Activated T-cell treated with anti-CD3 and anti-CD28 coated beads for 1 hour (primary cell): ENCODE measurements around the gene ADGRA3.

Experiments used
- DNase-seq: peaks from one replicate; pipeline ENCODE4 v3.0.0-alpha.2; 2020; ENCODE audit warnings: low read depth

Gene ADGRA3

GRCh38 chr4:22508376-22508775 lies 7.5 kb downstream of the ADGRA3 start:
- DNase-seq, result no peak

GRCh38 chr4:22504922-22505321 lies 10.9 kb downstream of the ADGRA3 start:
- DNase-seq, result no peak

GRCh38 chr4:22504447-22504846 lies 11.4 kb downstream of the ADGRA3 start:
- no peak for DNase-seq

- no peak for DNase-seq
Observed at GRCh38 chr4:22502895-22503814, 12.7 kb downstream of the ADGRA3 start.

- DNase-seq, result no peak
Observed at GRCh38 chr4:22501715-22502095, 14.2 kb downstream of the ADGRA3 start.

GRCh38 chr4:22500831-22501714 lies 14.8 kb downstream of the ADGRA3 start:
- no peak for DNase-seq

- no peak for DNase-seq
Observed at GRCh38 chr4:22500128-22500611, 15.7 kb downstream of the ADGRA3 start.

GRCh38 chr4:22498866-22499265 lies 17.0 kb downstream of the ADGRA3 start:
- DNase-seq, result no peak

- no peak for DNase-seq
Observed at GRCh38 chr4:22496165-22496813, 19.6 kb downstream of the ADGRA3 start.

GRCh38 chr4:22493523-22493922 lies 22.3 kb downstream of the ADGRA3 start:
- no peak for DNase-seq

- no peak for DNase-seq
Observed at GRCh38 chr4:22492987-22493386, 22.9 kb downstream of the ADGRA3 start.

GRCh38 chr4:22491939-22492338 lies 23.9 kb downstream of the ADGRA3 start:
- DNase-seq, result no peak

GRCh38 chr4:22490718-22491315 lies 25.0 kb downstream of the ADGRA3 start:
- no peak for DNase-seq

GRCh38 chr4:22488106-22488505 lies 27.8 kb downstream of the ADGRA3 start:
- DNase-seq, result no peak

GRCh38 chr4:22487328-22487727 lies 28.5 kb downstream of the ADGRA3 start:
- no peak for DNase-seq

GRCh38 chr4:22486276-22486675 lies 29.6 kb downstream of the ADGRA3 start:
- no peak for DNase-seq

- DNase-seq, result no peak
Observed at GRCh38 chr4:22485737-22486136, 30.1 kb downstream of the ADGRA3 start.

- DNase-seq, result no peak
Observed at GRCh38 chr4:22483551-22483981, 32.3 kb downstream of the ADGRA3 start.

- no peak for DNase-seq
Observed at GRCh38 chr4:22482250-22483127, 33.4 kb downstream of the ADGRA3 start.

- no peak for DNase-seq
Observed at GRCh38 chr4:22480675-22481327, 35.1 kb downstream of the ADGRA3 start.
